Inflammatory macrophage treated with lipopolysaccharide for 1 hour (primary cell): Measurements from ENCODE around the gene EXD3.
"Not testable (repeated sequence)": the region's sequence is repeated elsewhere in the genome, so short reads cannot be mapped to it uniquely, and the experiment has no call there.

ENCODE experiments used
- DNase-seq, 2 donors: peaks; one replicate each; pipeline ENCODE4 v3.0.0-alpha.2; 2020 to 2022

Gene EXD3

GRCh38 chr9:137458194-137459151, 35.5 kb upstream of the EXD3 start:
- DNase-seq: no peak

- no peak for DNase-seq
These were observed 34.6 kb upstream of the EXD3 start for GRCh38 chr9:137457406-137458193.

- no peak for DNase-seq
These were observed 34.0 kb upstream of the EXD3 start for GRCh38 chr9:137456864-137457405.

- no peak for DNase-seq
These were observed 33.3 kb upstream of the EXD3 start for GRCh38 chr9:137456061-137456863.

GRCh38 chr9:137455359-137455991, 32.5 kb upstream of the EXD3 start:
- DNase-seq: no peak

GRCh38 chr9:137454597-137455358, 31.8 kb upstream of the EXD3 start:
- DNase-seq: no peak

- no peak for DNase-seq
These were observed 31.2 kb upstream of the EXD3 start for GRCh38 chr9:137454145-137454596.

- peak; percentile 53 for DNase-seq
These were observed 30.7 kb upstream of the EXD3 start for GRCh38 chr9:137453643-137454081.

- DNase-seq: no peak
These were observed 30.0 kb upstream of the EXD3 start for GRCh38 chr9:137452761-137453642.

- DNase-seq: peak in 1 of 2 donors; percentile 11
These were observed 29.2 kb upstream of the EXD3 start for GRCh38 chr9:137452006-137452760.

- DNase-seq: not testable (repeated sequence)
These were observed 28.5 kb upstream of the EXD3 start for GRCh38 chr9:137451264-137452005.

GRCh38 chr9:137450539-137451222, 27.7 kb upstream of the EXD3 start:
- peak in 1 of 2 donors; percentile 27 for DNase-seq

GRCh38 chr9:137449931-137450538, 27.1 kb upstream of the EXD3 start:
- DNase-seq: no peak

- DNase-seq: no peak
These were observed 26.3 kb upstream of the EXD3 start for GRCh38 chr9:137449081-137449844.

GRCh38 chr9:137448602-137448962, 25.6 kb upstream of the EXD3 start:
- DNase-seq: no peak

GRCh38 chr9:137447722-137448601, 25.0 kb upstream of the EXD3 start:
- no peak for DNase-seq
